ENCODE results near the gene PPP1R1C. TPM values are rescaled to one million over a fixed set of nuclear protein-coding genes. Genes with fewer than 3 reads are reported as not detected.

PPP1R1C gene
- total RNA-seq, 3 donors from 2014 or later = 0.75 TPM; not detected in 2

GRCh38 chr2:181973171-181973783 is 12.4 kb upstream of the PPP1R1C start:
- Histone ChIP-seq H3K4me3 (no peak overlapping the region), H3K9me3 (no peaks in the 10 kb centered on the region), H3K36me3 (ENCODE audit: low read depth) (no peaks in the 10 kb centered on the region), H3K4me1 (ENCODE audit: low read depth) (no peaks in the 10 kb centered on the region)
- DNase-seq (no peak), ATAC-seq (no peak)
- TF ChIP-seq CTCF (IDR thresholded peaks at IDR 0.05) = no peak
- intact Hi-C loops (cut with DNase I, micrococcal nuclease) = no loop called here

GRCh38 chr2:181977661-181978350 is 7.8 kb upstream of the PPP1R1C start:
- intact Hi-C loops (cut with DNase I, micrococcal nuclease) = no loop called here
- ATAC-seq = no peak
- no peak for TF ChIP-seq CTCF (IDR thresholded peaks at IDR 0.05)

GRCh38 chr2:181978351-181979150 is 7.1 kb upstream of the PPP1R1C start:
- Histone ChIP-seq H3K9me3 (no peaks in the 10 kb centered on the region), H3K4me3 (no peak overlapping the region), H3K4me1 (ENCODE audit: low read depth) (no peaks in the 10 kb centered on the region), H3K36me3 (ENCODE audit: low read depth) (no peaks in the 10 kb centered on the region)
- DNase-seq = no peak
- TF ChIP-seq CTCF (IDR thresholded peaks at IDR 0.05) = no peak
- ATAC-seq = no peak
- intact Hi-C loops (cut with DNase I, micrococcal nuclease) = no loop called here

More at GRCh38 chr2:181977661-181978350, 7.8 kb upstream of the PPP1R1C start:
- Histone ChIP-seq H3K4me3 (no peak overlapping the region), H3K9me3 (no peaks in the 10 kb centered on the region), H3K4me1 (ENCODE audit: low read depth) (no peaks in the 10 kb centered on the region), H3K36me3 (ENCODE audit: low read depth) (no peaks in the 10 kb centered on the region)
- no peak for DNase-seq

GRCh38 chr2:181984060-181984459 is 1.6 kb upstream of the PPP1R1C start:
- intact Hi-C loops (cut with DNase I, micrococcal nuclease) = no loop called here
- no peak for TF ChIP-seq CTCF (IDR thresholded peaks at IDR 0.05)

GRCh38 chr2:181984814-181985631 is 630 bp upstream of the PPP1R1C start:
- Histone ChIP-seq H3K4me1 (ENCODE audit: low read depth) (no peaks in the 10 kb centered on the region), H3K4me3 (no peak overlapping the region), H3K36me3 (ENCODE audit: low read depth) (no peaks in the 10 kb centered on the region), H3K9me3 (no peaks in the 10 kb centered on the region)
- DNase-seq (no peak), ATAC-seq (no peak)
- TF ChIP-seq CTCF (IDR thresholded peaks at IDR 0.05) = no peak
- intact Hi-C loops (cut with DNase I, micrococcal nuclease) = no loop called here

More at GRCh38 chr2:181984060-181984459, 1.6 kb upstream of the PPP1R1C start:
- no peaks in the 10 kb centered on the region for H3K9me3 ChIP-seq
- no peak for ATAC-seq
- no peak for DNase-seq
- H3K4me1 ChIP-seq (ENCODE audit: low read depth) = no peaks in the 10 kb centered on the region
- no peaks in the 10 kb centered on the region for H3K36me3 ChIP-seq (ENCODE audit: low read depth)
- no peak overlapping the region for H3K4me3 ChIP-seq
